ENCODE data around the gene MAPK10.

DNA sequence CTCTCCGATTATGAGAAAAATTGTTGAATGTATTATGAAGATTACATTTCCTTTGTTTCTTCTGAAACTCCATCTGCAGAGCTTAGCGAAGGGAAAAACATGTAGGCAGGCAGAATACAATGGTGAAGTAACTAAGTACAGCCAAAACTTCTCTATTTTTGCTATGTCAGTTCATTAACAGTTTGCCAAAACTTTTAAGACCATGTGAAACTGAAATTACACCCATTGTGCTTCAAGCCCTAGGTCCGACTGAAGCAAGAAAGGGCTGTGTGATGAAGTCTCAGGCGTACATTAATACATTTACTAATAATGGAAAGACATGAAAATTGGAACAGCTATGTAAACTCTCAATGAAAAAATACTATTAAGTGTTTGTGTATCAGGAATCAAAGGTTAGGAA is 398.0 kb downstream of the MAPK10 start:
- no peak for TF ChIP-seq POLR2A (IDR thresholded peaks at IDR 0.05; ENCODE audit: low read depth, low read length)
- TF ChIP-seq POLR2AphosphoS5 (IDR thresholded peaks at IDR 0.05; ENCODE audit: low read depth, low read length) = no peak

All from GM12892 (cell line).